Measurements from ENCODE around the gene PRDX2. TPM values are rescaled to one million over a fixed set of nuclear protein-coding genes. Genes with fewer than 3 reads are reported as not detected.
A peak's percentile ranks its signal among the peaks of the same experiment; 100 is the strongest.

Gene PRDX2
- total RNA-seq, 1 donor from 2014 or later: 190 TPM

GRCh38 chr19:12792051-12792852 is 9.3 kb downstream of the PRDX2 start:
- H3K9me3 Mint-ChIP-seq (ENCODE audit: low read depth): no peaks in the 10 kb centered on the region
- H3K27ac Mint-ChIP-seq (ENCODE audit: unreplicated experiment): peak overlapping the region; percentile 99
- peaks cover 55% of the 10 kb centered on the region for H3K4me1 Mint-ChIP-seq (ENCODE audit: low read depth)
- peaks cover 2% of the 10 kb centered on the region for H3K36me3 Mint-ChIP-seq (ENCODE audit: low read depth)
- no peak for DNase-seq (ENCODE audit: low spot score)
- peak; percentile 6 for TF ChIP-seq CTCF (IDR thresholded peaks at IDR 0.05)
- H3K4me3 Mint-ChIP-seq (ENCODE audit: unreplicated experiment): peak overlapping the region; percentile 97
- H3K27me3 Mint-ChIP-seq (ENCODE audit: low read depth): no peaks in the 10 kb centered on the region

- Mint-ChIP-seq H3K4me3 (ENCODE audit: unreplicated experiment) (peak within 1 kb of the TSS; percentile 97), H3K36me3 (ENCODE audit: low read depth) (peaks cover 2% of the 10 kb centered on the region), H3K9me3 (ENCODE audit: low read depth) (no peaks in the 10 kb centered on the region)
These were observed 10.1 kb downstream of the PRDX2 start, which contains the start of gene JUNB for GRCh38 chr19:12791345-12792050. Gene JUNB (plus strand): TSS chr19:12791486. CDS start chr19:12791772, 286 bp downstream.

GRCh38 chr19:12790628-12791344 is 10.8 kb downstream of the PRDX2 start:
- TF ChIP-seq CTCF (IDR thresholded peaks at IDR 0.05): no peak
- Mint-ChIP-seq H3K9me3 (ENCODE audit: low read depth) (no peaks in the 10 kb centered on the region), H3K27me3 (ENCODE audit: low read depth) (no peaks in the 10 kb centered on the region), H3K27ac (ENCODE audit: unreplicated experiment) (peak overlapping the region; percentile 92), H3K4me1 (ENCODE audit: low read depth) (peaks cover 51% of the 10 kb centered on the region), H3K4me3 (ENCODE audit: unreplicated experiment) (peak overlapping the region; percentile 97), H3K36me3 (ENCODE audit: low read depth) (peaks cover 2% of the 10 kb centered on the region)
- no peak for DNase-seq (ENCODE audit: low spot score)

More at GRCh38 chr19:12791345-12792050, 10.1 kb downstream of the PRDX2 start, which contains the start of gene JUNB:
- peaks cover 58% of the 10 kb centered on the region for H3K4me1 Mint-ChIP-seq (ENCODE audit: low read depth)
- H3K27ac Mint-ChIP-seq (ENCODE audit: unreplicated experiment): peak within 1 kb of the TSS; percentile 99
- peak; percentile 51 for TF ChIP-seq CTCF (IDR thresholded peaks at IDR 0.05)
- no peak for DNase-seq (ENCODE audit: low spot score)
- no peaks in the 10 kb centered on the region for H3K27me3 Mint-ChIP-seq (ENCODE audit: low read depth)

GRCh38 chr19:12789904-12790619 is 11.5 kb downstream of the PRDX2 start:
- no peak for TF ChIP-seq CTCF (IDR thresholded peaks at IDR 0.05)
- Mint-ChIP-seq H3K4me1 (ENCODE audit: low read depth) (peaks cover 48% of the 10 kb centered on the region), H3K27ac (ENCODE audit: unreplicated experiment) (peak overlapping the region; percentile 92), H3K4me3 (ENCODE audit: unreplicated experiment) (peak overlapping the region; percentile 97), H3K27me3 (ENCODE audit: low read depth) (no peaks in the 10 kb centered on the region), H3K36me3 (ENCODE audit: low read depth) (peaks cover 2% of the 10 kb centered on the region), H3K9me3 (ENCODE audit: low read depth) (no peaks in the 10 kb centered on the region)
- DNase-seq (ENCODE audit: low spot score): peak; percentile 99
